A673 (cell line): ENCODE data around the gene ANKRD44.

ENCODE experiments used
- CTCF ChIP-seq: fragments of 300-800, 200-600 bp; sonication (generic); conservative IDR thresholded peaks from 2 replicates; pipeline ENCODE4 v1.5.1; 2017; ENCODE audit warnings: low read depth, mild to moderate bottlenecking, antibody characterized with exemption, low read length, moderate library complexity, mixed read lengths
- EZH2 ChIP-seq: fragments of 200-600 bp; sonication (generic); IDR thresholded peaks from 2 replicates; pipeline ENCODE4 v1.6.1; 2017; ENCODE audit warnings: borderline replicate concordance, low read depth, mild to moderate bottlenecking, mixed read lengths, antibody characterized with exemption, low read length; ENCODE audit not compliant: poor library complexity, severe bottlenecking

- no peak for TF ChIP-seq EZH2
- no peak for TF ChIP-seq CTCF
Measured at GRCh38 chr2:197207106-197207505, 103.5 kb downstream of the ANKRD44 start.
